Thyroid gland (tissue), 4 donors: ENCODE data around the gene HEPACAM2. TPM values are rescaled to one million over a fixed set of nuclear protein-coding genes. Genes with fewer than 3 reads are reported as not detected.

Experiments used
- DNase-seq, 2 donors: peaks; one replicate each; pipeline ENCODE4 v3.0.0-alpha.2; 2019
- H3K27ac ChIP-seq, 3 donors: fragments of 200-600 bp; sonication (generic); 1 replicate in 2 of 3; 2 replicates in 1 of 3; pipeline ENCODE4 v1.5.1; 2016 to 2019; ENCODE audit warnings: mild to moderate bottlenecking in 1 of 3, moderate library complexity in 1 of 3
- H3K27me3 ChIP-seq: fragments of 200-600 bp; sonication (generic); one replicate; pipeline ENCODE4 v1.5.1; 2019
- H3K36me3 ChIP-seq, 2 donors: fragments of 200-600 bp; sonication (generic); one replicate each; pipeline ENCODE4 v1.5.1; 2016 to 2019
- H3K4me1 ChIP-seq, 2 donors: fragments of 200-600 bp; sonication (generic); one replicate each; pipeline ENCODE4 v1.5.1; 2017 to 2019
- H3K4me3 ChIP-seq, 3 donors: fragments of 200-600 bp; sonication (generic); replicated peaks in 1 of 3; 1 replicate in 2 of 3; 2 replicates in 1 of 3; pipeline ENCODE4 v1.5.1; 2016; ENCODE audit warnings: mild to moderate bottlenecking in 1 of 3
- H3K9me3 ChIP-seq: fragments of 200-600 bp; sonication (generic); one replicate; pipeline ENCODE4 v1.5.1; 2017
- CTCF ChIP-seq, 6 experiments: fragments of 200-600 bp in 3 of 6; fragments of 450-650 bp in 3 of 6; sonication (generic) in 3 of 6; IDR thresholded peaks; one replicate each; pipeline ENCODE4 v1.5.1; 2016 to 2019; ENCODE audit warnings: antibody characterized with exemption in 6 of 6, mild to moderate bottlenecking in 2 of 6, inconsistent platforms in 1 of 6, moderate library complexity in 1 of 6
- POLR2A ChIP-seq, 2 donors: fragments of 450-650 bp; IDR thresholded peaks; one replicate each; pipeline ENCODE4 v1.6.1; 2017; ENCODE audit warnings: antibody characterized with exemption in 2 of 2, mild to moderate bottlenecking in 2 of 2, moderate library complexity in 1 of 2
- WGBS, 2 donors: methylation state at CpG; one replicate each; pipeline ENCODE4 v1.1.5; 2017; 5-methylcytosine and 5-hydroxymethylcytosine counted together
- intact Hi-C: fragments of 100-400 bp; cut with DNase I; formaldehyde crosslinking; loops from one replicate; pipeline ENCODE4 v1.15.1; 2023
- total RNA-seq, 4 donors: library from RNA; depleted of rRNA; stranded (reverse); fragments of >200 nt; gene quantifications; one replicate each; pipeline ENCODE4 v1.2.3, GENCODE V29; 2016

The HEPACAM2 gene
- under 1 TPM in 2 of 4 donors, not detected in 2; 0.13 to 0.22 TPM for total RNA-seq

DNA sequence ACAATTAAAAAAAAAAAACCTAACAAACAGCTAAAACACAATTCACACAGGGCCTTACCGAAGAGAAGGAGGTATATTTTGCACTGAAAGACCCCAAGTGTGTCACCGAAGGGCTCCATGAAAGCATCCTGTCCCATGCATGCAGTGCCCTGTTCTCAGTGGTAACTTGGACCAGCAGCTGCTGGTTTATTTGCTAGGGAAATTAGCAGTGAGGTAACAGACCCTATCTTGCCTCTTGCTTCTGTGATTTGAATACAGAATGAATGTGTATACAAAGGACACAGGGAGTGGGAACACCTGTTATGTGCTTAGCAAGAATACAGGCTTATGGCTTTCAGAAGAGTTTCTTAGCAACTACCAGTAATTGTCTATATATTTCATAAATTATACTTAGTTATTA lies at the start of gene HEPACAM2:
TSS of gene HEPACAM2 (minus strand) at position 160 of the 400 bp plus-strand sequence.
- Histone ChIP-seq H3K4me1 (no peaks in the 10 kb centered on the region), H3K9me3 (no peaks in the 10 kb centered on the region), H3K36me3 (no peaks in the 10 kb centered on the region), H3K4me3 (no peak within 1 kb of the TSS), H3K27ac (no peak within 1 kb of the TSS), H3K27me3 (no peaks in the 10 kb centered on the region)
- TF ChIP-seq CTCF (IDR thresholded peaks at IDR 0.05) = no peak
- TF ChIP-seq POLR2A (IDR thresholded peaks at IDR 0.05) = no peak
- DNase-seq = no peak
- intact Hi-C loops = no loop called here
- WGBS, 2 donors = 45 to 53% methylated on average over 2 of the region's 2 CpGs

- no peaks in the 10 kb centered on the region for H3K27me3 ChIP-seq
- WGBS, 2 donors = 90 to 92% methylated on average over 4 of the region's 4 CpGs
- no peaks in the 10 kb centered on the region for H3K4me1 ChIP-seq
- H3K27ac ChIP-seq = no peak overlapping the region
- DNase-seq = no peak
- H3K9me3 ChIP-seq = no peaks in the 10 kb centered on the region
- no peak for TF ChIP-seq POLR2A (IDR thresholded peaks at IDR 0.05)
- TF ChIP-seq CTCF (IDR thresholded peaks at IDR 0.05) = no peak
- H3K36me3 ChIP-seq = no peaks in the 10 kb centered on the region
- intact Hi-C loops = no loop called here
- no peak overlapping the region for H3K4me3 ChIP-seq
These were observed 39.0 kb upstream of the HEPACAM2 start for GRCh38 chr7:93265220-93265619.

- Histone ChIP-seq H3K4me3 (no peak overlapping the region), H3K27ac (no peak overlapping the region), H3K9me3 (no peaks in the 10 kb centered on the region), H3K36me3 (no peaks in the 10 kb centered on the region), H3K4me1 (no peaks in the 10 kb centered on the region), H3K27me3 (no peaks in the 10 kb centered on the region)
- no peak for DNase-seq
- 92 to 93% methylated on average over 1 of the region's 1 CpG for WGBS, 2 donors
- TF ChIP-seq CTCF (IDR thresholded peaks at IDR 0.05) (no peak), POLR2A (IDR thresholded peaks at IDR 0.05) (no peak)
- intact Hi-C loops = no loop called here
These were observed 36.3 kb upstream of the HEPACAM2 start for GRCh38 chr7:93262535-93262934.

GRCh38 chr7:93258661-93259060 lies 32.4 kb upstream of the HEPACAM2 start:
- TF ChIP-seq CTCF (IDR thresholded peaks at IDR 0.05) = no peak
- no peak for TF ChIP-seq POLR2A (IDR thresholded peaks at IDR 0.05)
- intact Hi-C loops = no loop called here
- no peak for DNase-seq

DNA sequence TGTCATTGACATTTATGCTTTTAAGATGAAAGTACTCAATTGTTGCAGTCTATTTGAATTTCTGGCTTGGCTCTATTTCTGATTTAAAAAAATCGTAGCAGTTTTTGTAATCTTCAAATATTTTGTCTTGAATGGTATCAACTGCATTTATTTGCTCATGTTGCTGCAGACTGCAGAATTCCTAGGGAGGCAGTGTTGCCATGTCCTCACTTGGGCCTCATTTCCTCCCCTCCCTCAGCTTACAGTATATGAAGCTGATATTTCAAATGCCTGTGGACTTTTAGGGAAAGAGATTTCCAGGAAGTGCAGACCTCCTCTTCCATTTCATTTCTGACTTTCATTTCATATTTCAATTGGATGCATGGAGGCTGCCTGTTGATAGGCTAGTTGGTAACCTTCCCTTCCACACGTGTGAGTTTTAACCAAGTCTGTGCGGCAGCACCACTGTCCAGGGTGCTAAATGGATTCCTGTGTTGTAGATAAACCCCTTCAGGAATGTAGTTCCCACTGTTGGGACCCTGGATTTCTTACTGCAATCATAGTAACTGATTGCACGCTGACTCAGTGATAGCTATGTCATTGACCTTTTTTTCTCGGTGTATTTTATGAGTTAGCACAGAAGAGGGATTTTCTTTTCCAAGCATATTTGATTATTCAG lies 23.4 kb upstream of the HEPACAM2 start:
- H3K9me3 ChIP-seq = no peaks in the 10 kb centered on the region
- H3K27me3 ChIP-seq = no peaks in the 10 kb centered on the region
- TF ChIP-seq POLR2A (IDR thresholded peaks at IDR 0.05) (no peak), CTCF (IDR thresholded peaks at IDR 0.05) (no peak)
- no peak for DNase-seq
- no peaks in the 10 kb centered on the region for H3K4me1 ChIP-seq
- H3K27ac ChIP-seq = no peak overlapping the region
- no peak overlapping the region for H3K4me3 ChIP-seq
- no peaks in the 10 kb centered on the region for H3K36me3 ChIP-seq
- intact Hi-C loops = no loop called here
- 63 to 72% methylated on average over 5 of the region's 5 CpGs for WGBS, 2 donors

More at GRCh38 chr7:93258661-93259060, 32.4 kb upstream of the HEPACAM2 start:
- Histone ChIP-seq H3K9me3 (no peaks in the 10 kb centered on the region), H3K27ac (no peak overlapping the region), H3K4me3 (no peak overlapping the region), H3K4me1 (no peaks in the 10 kb centered on the region), H3K27me3 (no peaks in the 10 kb centered on the region), H3K36me3 (no peaks in the 10 kb centered on the region)
